ENCODE measurements around the gene RTKN. TPM values are rescaled to one million over a fixed set of nuclear protein-coding genes. Genes with fewer than 3 reads are reported as not detected.

Gene RTKN
- total and polyA plus RNA-seq, 4 donors = 21.9 to 46.0 (median 30.6) TPM

DNA sequence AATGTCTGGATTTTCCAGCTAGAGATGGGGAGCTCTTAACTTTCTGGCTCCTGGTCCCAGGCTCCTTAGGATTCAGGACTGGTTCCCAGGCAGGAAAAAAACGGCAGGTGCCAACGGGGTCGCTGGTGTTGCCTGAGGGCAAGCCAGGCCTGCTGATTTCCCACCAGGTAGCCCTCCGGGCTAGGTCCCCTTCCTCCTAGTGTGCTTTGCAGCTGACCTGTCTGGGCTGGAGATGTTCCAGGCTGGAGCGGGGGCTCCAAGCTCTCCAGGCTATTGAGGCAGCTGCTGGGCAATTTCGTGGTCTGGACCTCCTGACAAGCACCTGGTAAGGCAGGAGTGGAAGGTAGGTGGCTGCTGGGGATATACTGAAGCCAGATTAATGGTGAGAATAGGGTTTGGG lies 32.7 kb upstream of the RTKN start:
- DNase-seq = no peak
- H3K4me1 ChIP-seq (ENCODE audit: control insufficient read depth in 5 of 5, insufficient read depth in 5 of 5, low read length in 5 of 5) = peaks cover 3 to 15% (median 9%) of the 10 kb centered on the region in 5 donors
- WGBS, 2 donors = 95 to 96% methylated on average over 6 of the region's 6 CpGs
- TF ChIP-seq, protein P1, sequence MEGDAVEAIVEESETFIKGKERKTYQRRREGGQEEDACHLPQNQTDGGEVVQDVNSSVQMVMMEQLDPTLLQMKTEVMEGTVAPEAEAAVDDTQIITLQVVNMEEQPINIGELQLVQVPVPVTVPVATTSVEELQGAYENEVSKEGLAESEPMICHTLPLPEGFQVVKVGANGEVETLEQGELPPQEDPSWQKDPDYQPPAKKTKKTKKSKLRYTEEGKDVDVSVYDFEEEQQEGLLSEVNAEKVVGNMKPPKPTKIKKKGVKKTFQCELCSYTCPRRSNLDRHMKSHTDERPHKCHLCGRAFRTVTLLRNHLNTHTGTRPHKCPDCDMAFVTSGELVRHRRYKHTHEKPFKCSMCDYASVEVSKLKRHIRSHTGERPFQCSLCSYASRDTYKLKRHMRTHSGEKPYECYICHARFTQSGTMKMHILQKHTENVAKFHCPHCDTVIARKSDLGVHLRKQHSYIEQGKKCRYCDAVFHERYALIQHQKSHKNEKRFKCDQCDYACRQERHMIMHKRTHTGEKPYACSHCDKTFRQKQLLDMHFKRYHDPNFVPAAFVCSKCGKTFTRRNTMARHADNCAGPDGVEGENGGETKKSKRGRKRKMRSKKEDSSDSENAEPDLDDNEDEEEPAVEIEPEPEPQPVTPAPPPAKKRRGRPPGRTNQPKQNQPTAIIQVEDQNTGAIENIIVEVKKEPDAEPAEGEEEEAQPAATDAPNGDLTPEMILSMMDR (IDR thresholded peaks at IDR 0.05; ENCODE audit: control extremely low read depth, extremely low read depth) = no peak
- H3K9ac ChIP-seq (ENCODE audit: insufficient read depth in 1 of 2, low read length in 2 of 2) = no peak overlapping the region
- no peaks in the 10 kb centered on the region for H3K27me3 ChIP-seq (ENCODE audit: control insufficient read depth in 3 of 3, insufficient read depth in 3 of 3, low read length in 2 of 3)
- no peak overlapping the region for H3K4me3 ChIP-seq
- H3K9me3 ChIP-seq (ENCODE audit: control insufficient read depth in 4 of 4, insufficient read depth in 3 of 4, low read length in 3 of 4) = no peaks in the 10 kb centered on the region
- H3K36me3 ChIP-seq (ENCODE audit: control insufficient read depth in 4 of 4, insufficient read depth in 4 of 4, low read length in 4 of 4) = peaks cover 6 to 24% (median 10%) of the 10 kb centered on the region in 4 donors
- H3K27ac ChIP-seq (ENCODE audit: low read depth in 1 of 2, low read length in 1 of 2) = no peak overlapping the region
- no peak for ATAC-seq (ENCODE audit: insufficient read depth, low FRiP score)

DNA sequence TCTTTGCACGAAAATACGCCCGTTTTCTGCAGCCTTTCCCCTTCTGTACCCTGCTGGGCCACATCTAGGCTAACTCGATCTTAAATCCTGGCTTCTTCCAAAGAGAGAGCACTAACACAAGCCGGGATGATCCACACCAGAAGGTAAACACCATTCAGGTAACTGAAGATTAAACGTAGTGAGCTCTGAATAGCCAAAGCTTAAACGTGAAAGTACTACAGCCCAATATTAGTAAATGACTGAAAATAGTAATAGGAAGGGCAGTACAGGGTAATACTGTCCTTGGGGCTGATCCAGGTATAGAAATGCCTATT lies 31.2 kb upstream of the RTKN start:
- Histone ChIP-seq H3K27ac (ENCODE audit: low read depth in 1 of 2, low read length in 1 of 2) (peak overlapping the region; percentile 88 to 95), H3K27me3 (ENCODE audit: control insufficient read depth in 3 of 3, insufficient read depth in 3 of 3, low read length in 2 of 3) (no peaks in the 10 kb centered on the region), H3K9me3 (ENCODE audit: control insufficient read depth in 4 of 4, insufficient read depth in 3 of 4, low read length in 3 of 4) (no peaks in the 10 kb centered on the region), H3K9ac (ENCODE audit: insufficient read depth in 1 of 2, low read length in 2 of 2) (peak overlapping the region in 1 of 2 donors; percentile 65), H3K4me1 (ENCODE audit: control insufficient read depth in 5 of 5, insufficient read depth in 5 of 5, low read length in 5 of 5) (peaks cover 3 to 15% (median 9%) of the 10 kb centered on the region in 5 donors), H3K36me3 (ENCODE audit: control insufficient read depth in 4 of 4, insufficient read depth in 4 of 4, low read length in 4 of 4) (peaks cover 6 to 24% (median 10%) of the 10 kb centered on the region in 4 donors), H3K4me3 (peak overlapping the region; percentile 73)
- WGBS, 2 donors = 9 to 10% methylated on average over 7 of the region's 7 CpGs
- TF ChIP-seq, protein P1 (IDR thresholded peaks at IDR 0.05; ENCODE audit: control extremely low read depth, extremely low read depth) = no peak
- ATAC-seq (ENCODE audit: insufficient read depth, low FRiP score) = no peak
- no peak for DNase-seq

DNA sequence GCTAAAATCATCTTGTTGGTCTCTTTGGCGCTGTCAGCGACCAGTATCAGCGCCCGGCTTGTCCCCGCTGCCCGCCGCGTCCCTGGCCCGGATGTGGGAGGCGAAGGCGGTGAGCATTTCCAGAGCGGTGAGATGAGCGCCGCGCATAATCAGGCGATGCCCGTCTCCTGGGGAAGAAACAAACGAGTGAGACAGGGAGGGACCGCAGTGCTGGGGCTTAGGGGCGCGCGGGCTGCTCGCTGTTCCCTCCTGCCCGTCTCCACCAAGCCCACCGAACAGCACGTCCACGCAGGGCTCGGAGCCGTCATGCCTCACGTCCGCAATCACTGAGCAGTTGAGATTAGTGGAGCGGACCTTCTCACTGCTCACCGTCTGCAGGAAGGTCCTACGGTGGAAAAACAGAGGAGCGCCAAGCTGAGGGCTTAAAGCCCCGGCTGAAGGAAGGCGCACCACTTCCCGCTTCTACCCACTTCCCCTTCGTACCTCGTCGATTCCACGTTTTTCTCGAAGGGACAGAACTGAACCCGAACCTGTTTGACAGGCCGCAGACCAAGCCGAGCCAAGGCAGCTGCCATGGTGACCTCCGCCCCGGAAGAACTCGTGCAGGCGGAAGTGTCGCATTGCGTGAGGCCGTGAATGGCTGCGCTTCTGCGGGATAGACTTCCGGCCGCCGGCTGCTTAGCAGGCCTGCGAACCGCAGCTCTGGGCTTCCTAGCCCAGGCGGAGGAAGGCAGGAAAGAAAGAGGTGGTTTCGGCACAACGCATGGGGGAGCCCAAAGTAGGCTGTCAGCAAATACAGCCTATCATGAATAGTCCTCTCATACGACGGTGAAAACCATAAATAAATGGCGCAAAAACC lies 30.6 kb upstream of the RTKN start, which contains the start of gene MRPL53:
MRPL53 (minus strand) TSS at position 595 of the 859 bp plus-strand sequence; CDS start at position 575, 20 bp downstream.
- H3K27ac ChIP-seq (ENCODE audit: low read depth in 1 of 2, low read length in 1 of 2) = peak within 1 kb of the TSS; percentile 88 to 95
- TF ChIP-seq, protein P1 (IDR thresholded peaks at IDR 0.05; ENCODE audit: control extremely low read depth, extremely low read depth) = no peak
- DNase-seq (peak; percentile 96 to 98 (median 97)), ATAC-seq (ENCODE audit: insufficient read depth, low FRiP score) (peak; percentile 94)
- H3K4me3 ChIP-seq = peak within 1 kb of the TSS; percentile 73
- WGBS, 2 donors = 0 to 1% methylated on average over 65 to 66 of the region's 66 CpGs
- peaks cover 3 to 15% (median 7%) of the 10 kb centered on the region in 5 donors for H3K4me1 ChIP-seq (ENCODE audit: control insufficient read depth in 5 of 5, insufficient read depth in 5 of 5, low read length in 5 of 5)
- H3K9me3 ChIP-seq (ENCODE audit: control insufficient read depth in 4 of 4, insufficient read depth in 3 of 4, low read length in 3 of 4) = no peaks in the 10 kb centered on the region
- peaks cover 6 to 20% (median 9%) of the 10 kb centered on the region in 4 donors for H3K36me3 ChIP-seq (ENCODE audit: control insufficient read depth in 4 of 4, insufficient read depth in 4 of 4, low read length in 4 of 4)
- H3K27me3 ChIP-seq (ENCODE audit: control insufficient read depth in 3 of 3, insufficient read depth in 3 of 3, low read length in 2 of 3) = no peaks in the 10 kb centered on the region
- peak within 1 kb of the TSS; percentile 63 to 83 for H3K9ac ChIP-seq (ENCODE audit: insufficient read depth in 1 of 2, low read length in 2 of 2)

All from lung (tissue), 12 donors.